Spleen (tissue), 7 donors: ENCODE results near the gene RPP25L.

ENCODE experiments used
- CTCF ChIP-seq, 11 experiments: fragments of 200-600 bp in 7 of 11; fragments of 450-650 bp in 4 of 11; sonication (generic) in 4 of 11; IDR thresholded peaks in 8 of 11; conservative IDR thresholded peaks in 3 of 11; 1 replicate in 7 of 11; 2 replicates in 4 of 11; pipeline versions ENCODE4 v1.4.0 to v1.8.0; 2016 to 2021; ENCODE audit warnings: antibody characterized with exemption in 11 of 11, inconsistent platforms in 4 of 11, mild to moderate bottlenecking in 1 of 11
- POLR2A ChIP-seq, 3 donors: fragments of 450-650 bp; IDR thresholded peaks; one replicate each; pipeline ENCODE4 v1.5.1; 2017; ENCODE audit warnings: antibody characterized with exemption in 3 of 3, mild to moderate bottlenecking in 1 of 3
- donor health status: DM: no; HTN: no; CAD: no; lungs with moderate emphysema.
- donor health status: DM: no; HTN: no; CAD: no.
- donor health status: DM: no; HTN: no; CAD: no.

- TF ChIP-seq CTCF (IDR thresholded peaks at IDR 0.05 in 8 of 11, conservative IDR thresholded peaks at IDR 0.05 in 3 of 11) (no peak), POLR2A (IDR thresholded peaks at IDR 0.05) (no peak)
Measured at GRCh38 chr9:34584970-34585369, 26.9 kb downstream of the RPP25L start.
